Activated gamma-delta T cell (primary cell): Measurements from ENCODE around the gene EDEM2.
"Not testable (repeated sequence)": the region's sequence is repeated elsewhere in the genome, so short reads cannot be mapped to it uniquely, and the experiment has no call there.

Source experiments
- DNase-seq: peaks from one replicate; lab custom pipeline; 2025; lab: John Stamatoyannopoulos, UW
- total RNA-seq, 2 donors: gene quantifications; one replicate each; lab custom pipeline; 2026; lab: John Stamatoyannopoulos, UW

Gene EDEM2
- total RNA-seq: 57.1 to 59.7 reads per million in 2 donors

DNA sequence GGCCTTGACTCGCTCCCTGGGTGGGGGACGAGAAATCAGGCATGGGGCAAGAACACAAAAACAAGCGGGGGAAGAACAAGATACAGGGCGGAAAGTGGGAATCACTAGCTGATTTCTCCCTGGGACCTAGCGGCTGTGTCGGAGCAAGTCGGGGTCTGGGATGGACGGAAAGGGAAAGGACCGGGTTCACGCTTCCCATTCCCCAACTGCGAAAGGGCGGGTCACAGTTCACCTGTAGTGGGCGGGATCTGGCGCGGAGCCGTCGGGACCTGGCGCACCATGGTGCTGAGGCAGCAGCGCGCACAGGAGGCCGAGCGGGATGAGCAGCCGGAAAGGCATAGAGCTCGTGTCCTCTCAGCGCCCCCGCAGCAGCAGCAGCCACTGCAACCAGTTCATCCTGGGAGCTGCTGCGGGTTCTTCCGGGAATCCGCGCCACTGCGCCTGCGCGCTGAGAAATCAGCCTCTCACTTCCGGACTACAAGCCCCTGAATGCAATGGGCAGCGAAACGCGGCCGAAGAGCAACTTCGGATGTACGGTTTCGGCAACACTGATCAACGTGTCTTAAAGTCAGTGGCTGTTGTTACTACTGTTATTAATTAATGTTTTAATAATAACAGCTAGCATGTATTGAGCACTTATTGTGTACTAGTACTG lies at the start of gene EDEM2:
EDEM2 (minus strand) TSS at position 417 of the 655 bp plus-strand sequence; CDS start at position 339, 78 bp downstream.
- DNase-seq: peak; percentile 89

DNA sequence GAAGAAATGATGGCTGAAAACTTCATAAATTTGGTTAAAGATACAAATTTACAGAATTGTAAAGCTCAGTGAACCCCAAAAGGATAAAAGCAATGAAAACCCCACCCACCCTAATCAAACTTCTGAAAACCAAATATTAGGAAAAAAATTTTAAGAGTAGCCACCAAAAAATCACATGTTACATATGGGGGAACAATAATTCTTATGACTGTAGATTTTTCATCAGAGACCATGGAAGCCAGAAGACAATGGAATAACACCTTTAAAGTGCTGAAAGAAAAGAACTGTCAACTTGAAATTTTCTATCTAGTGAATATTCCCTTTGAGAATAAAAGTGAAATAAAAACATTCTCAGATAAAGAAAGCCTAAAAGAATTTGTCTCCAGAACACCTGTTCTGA lies 49.2 kb upstream of the EDEM2 start:
- DNase-seq: no peak

DNA sequence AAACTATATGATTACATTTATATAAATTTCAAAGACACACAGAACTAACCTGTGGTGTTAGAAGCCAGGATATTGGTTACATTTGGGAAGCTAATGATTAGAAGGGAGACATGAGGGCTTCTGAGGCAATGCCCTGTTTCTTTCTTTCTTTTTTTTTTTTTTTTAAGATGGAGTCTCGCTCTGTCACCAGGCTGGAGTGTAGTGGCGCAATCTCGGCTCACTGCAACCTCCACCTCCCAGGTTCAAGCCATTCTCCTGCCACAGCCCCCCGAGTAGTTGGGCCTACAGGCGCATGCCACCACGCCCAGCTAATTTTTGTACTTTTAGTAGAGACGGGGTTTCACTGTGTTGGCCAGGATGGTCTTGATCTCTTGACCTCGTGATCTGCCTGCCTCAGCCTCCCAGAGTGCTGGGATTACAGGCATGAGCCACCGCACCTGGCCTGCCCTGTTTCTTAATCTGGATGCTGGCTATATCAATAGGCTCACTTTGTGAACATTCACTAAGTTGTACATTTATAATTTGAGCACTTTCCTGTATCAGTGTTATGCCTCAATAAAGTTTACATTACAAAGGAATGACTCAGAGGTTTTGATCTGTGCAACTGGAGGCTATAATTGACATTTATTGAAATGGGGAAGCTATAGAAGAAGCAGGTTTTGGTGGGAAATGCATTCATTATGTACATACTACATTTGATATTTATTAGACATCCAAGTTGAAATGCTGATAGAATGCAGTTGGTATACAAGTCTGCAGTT lies 46.1 kb upstream of the EDEM2 start:
- DNase-seq: not testable (repeated sequence)

GRCh38 chr20:35192118-35192872 lies 45.2 kb upstream of the EDEM2 start:
- no peak for DNase-seq

GRCh38 chr20:35191419-35192117 lies 44.4 kb upstream of the EDEM2 start:
- DNase-seq: no peak

DNA sequence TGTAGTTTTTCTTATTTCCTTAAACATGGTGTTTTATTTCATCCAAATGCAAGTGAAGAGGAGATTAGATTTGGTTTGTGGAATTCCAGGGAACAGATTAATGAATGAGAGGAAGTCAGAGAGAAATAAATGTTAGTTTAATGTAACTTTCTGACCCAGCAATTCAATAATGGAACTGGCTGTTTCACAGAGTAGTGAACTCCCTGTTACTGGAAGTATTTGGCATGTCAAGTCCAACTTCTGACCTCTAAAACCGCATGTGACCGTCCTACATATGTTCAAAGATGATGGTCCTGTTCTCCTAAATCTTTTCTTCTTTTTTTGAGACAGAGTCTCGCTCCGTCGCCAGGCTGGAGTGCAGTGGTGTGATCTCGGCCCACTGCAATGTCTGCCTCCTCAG lies 43.4 kb upstream of the EDEM2 start:
- DNase-seq: no peak

DNA sequence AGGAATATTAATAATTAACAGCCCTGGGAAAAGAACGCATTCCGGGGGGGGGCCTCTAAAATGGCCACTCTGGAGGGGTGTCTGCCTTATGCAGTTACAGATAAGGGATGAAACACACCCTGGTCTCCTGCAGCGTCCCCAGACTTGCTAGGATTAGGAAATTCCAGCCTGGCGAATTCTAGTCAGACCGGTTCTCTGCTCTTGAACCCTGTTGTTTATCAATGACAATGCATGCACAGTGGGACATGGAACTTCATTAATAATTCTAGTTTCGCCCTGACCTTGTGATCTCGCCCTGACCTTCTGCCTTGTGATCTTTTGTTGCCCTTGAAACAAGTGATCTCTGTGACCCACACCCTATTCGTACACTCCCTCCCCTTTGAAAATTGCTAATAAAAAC lies 42.1 kb upstream of the EDEM2 start:
- not testable (repeated sequence) for DNase-seq

GRCh38 chr20:35187584-35188190 lies 40.6 kb upstream of the EDEM2 start:
- DNase-seq: no peak

DNA sequence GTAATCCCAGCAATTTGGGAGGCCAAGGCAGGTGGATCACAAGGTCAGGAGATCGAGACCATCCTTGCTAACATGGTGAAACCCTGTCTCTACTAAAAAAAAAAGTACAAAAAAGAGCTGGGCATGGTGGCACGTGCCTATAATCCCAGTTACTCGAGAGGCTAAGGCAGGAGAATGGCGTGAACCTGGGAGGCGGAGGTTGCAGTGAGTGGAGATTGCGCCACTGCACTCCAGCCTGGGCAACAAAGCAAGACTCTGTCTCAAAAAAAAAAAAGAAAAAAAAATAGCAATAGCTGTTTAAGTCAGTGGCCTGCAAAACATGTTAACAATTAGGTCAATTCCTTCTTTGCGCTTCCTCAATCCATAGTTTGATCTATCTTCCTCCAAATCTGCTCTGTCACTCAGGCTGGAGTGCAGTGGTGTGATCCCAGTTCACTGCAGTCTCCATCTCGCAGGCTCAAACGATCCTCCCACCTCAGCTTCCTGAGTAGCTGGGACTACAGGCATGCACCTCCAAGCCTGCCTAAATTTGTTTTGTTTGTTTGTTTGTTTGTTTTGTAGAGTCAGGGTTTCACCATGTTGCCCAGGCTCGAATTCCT lies 39.7 kb upstream of the EDEM2 start:
- DNase-seq: not testable (repeated sequence)

- no peak for DNase-seq
These were observed 34.6 kb upstream of the EDEM2 start for GRCh38 chr20:35181731-35182130.

DNA sequence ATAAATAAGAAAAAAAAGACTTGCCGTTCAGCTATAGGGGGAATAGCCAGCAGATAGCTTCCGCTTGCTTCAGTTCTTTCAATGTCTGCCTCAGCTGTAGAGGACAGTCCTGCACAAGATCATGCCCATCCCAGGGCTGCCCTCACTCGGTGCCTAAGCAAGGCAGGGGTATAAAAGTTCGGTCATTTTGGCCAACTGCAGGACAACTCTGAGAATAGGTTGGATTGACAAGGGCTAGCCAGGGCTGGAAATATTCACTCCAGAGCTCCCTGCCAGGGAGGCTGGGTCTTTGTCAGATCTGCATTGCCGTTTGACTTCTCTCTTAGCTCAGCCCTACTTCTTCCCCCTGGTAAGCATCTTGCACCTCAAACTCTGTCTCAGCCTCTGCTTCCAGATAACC lies 33.1 kb upstream of the EDEM2 start:
- no peak for DNase-seq

GRCh38 chr20:35179292-35180212 lies 32.4 kb upstream of the EDEM2 start:
- no peak for DNase-seq

DNA sequence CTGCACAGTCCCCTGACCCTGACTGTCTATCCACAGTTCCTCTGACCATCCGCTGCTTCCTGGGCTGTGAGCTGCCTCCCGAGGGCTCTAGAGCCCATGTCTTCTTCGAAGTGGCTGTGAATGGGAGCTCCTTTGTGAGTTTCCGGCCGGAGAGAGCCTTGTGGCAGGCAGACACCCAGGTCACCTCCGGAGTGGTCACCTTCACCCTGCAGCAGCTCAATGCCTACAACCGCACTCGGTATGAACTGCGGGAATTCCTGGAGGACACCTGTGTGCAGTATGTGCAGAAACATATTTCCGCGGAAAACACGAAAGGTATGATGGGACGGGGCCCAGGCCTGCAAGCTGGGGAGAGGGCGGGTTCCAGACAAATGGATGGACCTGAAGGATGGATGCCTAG lies 29.0 kb upstream of the EDEM2 start:
- no peak for DNase-seq

DNA sequence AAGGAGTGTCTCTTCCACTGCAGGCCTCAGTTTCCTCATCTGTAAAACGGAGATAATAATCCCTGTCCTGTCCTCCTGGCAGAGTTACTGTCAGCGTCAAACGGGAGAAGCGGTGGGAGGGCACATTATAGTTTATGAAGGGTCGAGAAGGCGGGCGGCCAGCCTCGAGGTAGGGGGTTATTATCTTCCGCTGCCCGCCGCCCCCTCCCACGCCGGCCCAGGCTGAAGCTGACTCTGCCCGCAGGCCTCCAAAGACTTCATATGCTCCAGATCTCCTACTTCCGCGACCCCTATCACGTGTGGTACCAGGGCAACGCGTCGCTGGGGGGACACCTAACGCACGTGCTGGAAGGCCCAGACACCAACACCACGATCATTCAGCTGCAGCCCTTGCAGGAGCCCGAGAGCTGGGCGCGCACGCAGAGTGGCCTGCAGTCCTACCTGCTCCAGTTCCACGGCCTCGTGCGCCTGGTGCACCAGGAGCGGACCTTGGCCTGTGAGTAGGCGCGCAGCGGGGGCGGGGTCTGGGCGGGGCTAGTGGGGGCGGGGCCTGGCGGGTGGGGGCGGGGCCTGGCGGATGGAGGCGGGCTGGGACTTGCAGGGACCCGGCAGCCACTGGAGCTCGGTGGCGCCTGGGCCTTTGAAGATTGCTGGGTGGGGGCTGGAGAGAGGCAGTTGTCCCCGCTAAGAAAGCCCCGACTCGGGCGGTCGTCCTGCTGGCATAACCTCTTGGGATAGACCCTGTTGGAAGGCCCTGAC lies 27.5 kb upstream of the EDEM2 start:
- no peak for DNase-seq

GRCh38 chr20:35173576-35174192 lies 26.5 kb upstream of the EDEM2 start:
- no peak for DNase-seq

DNA sequence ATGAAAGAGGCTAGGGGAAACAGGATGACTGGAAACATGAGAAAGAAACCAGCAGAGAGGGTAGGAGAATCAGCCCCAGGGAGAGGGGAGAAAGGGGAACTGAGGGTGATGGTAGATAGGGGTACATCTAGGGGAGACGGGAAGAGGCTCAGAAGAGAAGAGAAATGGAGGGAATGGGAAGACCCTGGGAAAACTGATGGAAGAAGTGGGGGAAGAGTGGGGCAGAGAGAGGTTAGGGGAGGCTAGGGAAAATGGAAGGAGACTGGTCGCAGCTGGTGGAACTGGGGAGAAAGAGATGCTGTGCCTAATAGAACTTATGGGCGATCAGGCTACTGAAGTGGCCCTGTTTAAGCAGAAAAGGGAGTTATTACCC lies 25.3 kb upstream of the EDEM2 start:
- no peak for DNase-seq

- no peak for DNase-seq
These were observed 24.8 kb upstream of the EDEM2 start, which contains the start of gene PROCR for GRCh38 chr20:35171753-35172433. TSS of gene PROCR (plus strand) at chr20:35172072. CDS start at chr20:35172155, 83 bp downstream.

DNA sequence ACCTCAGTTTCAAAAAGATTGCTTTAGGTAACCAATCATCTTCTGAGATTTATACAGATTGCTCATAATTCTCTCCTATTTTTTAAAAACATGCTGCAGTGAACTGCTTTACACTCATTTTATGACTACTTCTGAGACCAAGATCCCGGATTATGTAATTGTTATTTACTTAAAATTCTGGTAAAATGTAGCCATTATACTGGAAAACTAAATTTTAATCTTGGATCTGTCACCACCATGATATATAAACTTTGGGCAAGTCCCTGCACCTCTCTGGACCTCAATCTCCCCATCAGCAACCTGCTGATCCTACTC lies 24.3 kb upstream of the EDEM2 start:
- DNase-seq: no peak
